Testis (tissue), 3 donors: ENCODE data around the gene TMEM207. TPM values are rescaled to one million over a fixed set of nuclear protein-coding genes. Genes with fewer than 3 reads are reported as not detected.

Source experiments
- DNase-seq: peaks from one replicate; pipeline ENCODE4 v3.0.0-alpha.2; 2019
- H3K27ac ChIP-seq, 2 donors: fragments of 200-600 bp; sonication (generic); one replicate each; pipeline ENCODE4 v1.5.1; 2019
- H3K27me3 ChIP-seq: fragments of 200-600 bp; sonication (generic); one replicate; pipeline ENCODE4 v1.5.1; 2019
- H3K36me3 ChIP-seq: fragments of 200-600 bp; sonication (generic); one replicate; pipeline ENCODE4 v1.5.1; 2017; ENCODE audit warnings: low read depth; ENCODE audit errors: missing control alignments
- H3K4me1 ChIP-seq: fragments of 200-600 bp; sonication (generic); one replicate; pipeline ENCODE4 v1.5.1; 2019
- H3K4me3 ChIP-seq, 2 donors: fragments of 200-600 bp; sonication (generic); one replicate each; pipeline ENCODE4 v1.5.1; 2017 to 2019
- H3K9me3 ChIP-seq: fragments of 200-600 bp; sonication (generic); one replicate; pipeline ENCODE4 v1.5.1; 2017
- CTCF ChIP-seq, 3 experiments: fragments of 450-650 bp in 2 of 3; fragments of 200-600 bp in 1 of 3; sonication (generic) in 1 of 3; IDR thresholded peaks; one replicate each; pipeline ENCODE4 v1.5.1; 2016 to 2019; ENCODE audit warnings: antibody characterized with exemption in 3 of 3, mild to moderate bottlenecking in 2 of 3, moderate library complexity in 1 of 3
- POLR2A ChIP-seq: fragments of 450-650 bp; IDR thresholded peaks from one replicate; pipeline ENCODE4 v1.6.1; 2017; ENCODE audit warnings: antibody characterized with exemption, mild to moderate bottlenecking, moderate library complexity
- WGBS, 2 donors: methylation state at CpG; one replicate each; pipeline ENCODE4 v1.1.5; 2018; 5-methylcytosine and 5-hydroxymethylcytosine counted together
- intact Hi-C: fragments of 100-400 bp; cut with DNase I; formaldehyde crosslinking; loops from one replicate; pipeline ENCODE4 v1.15.1; 2023; ENCODE audit warnings: low total_unique reads
- polyA plus RNA-seq: library from polyadenylated mRNA; stranded (reverse); fragments of 350-450 nt; fragmentation: Illumina TruSeq; extraction: RNeasy Lipid Tissue Mini Kit (QIAGEN cat#74804); gene quantifications from one replicate; pipeline ENCODE4 v1.2.3, GENCODE V29; 2014; ENCODE audit warnings: low read depth, low replicate concordance; ENCODE audit not compliant: insufficient read depth
- total RNA-seq, 2 donors: library from RNA; depleted of rRNA; stranded (reverse); fragments of >200 nt; gene quantifications; one replicate each; pipeline ENCODE4 v1.2.3, GENCODE V29; 2016

Gene TMEM207
- total and polyA plus RNA-seq, 3 donors from 2014 or later = 0.19 to 1.6 TPM; not detected in 1

GRCh38 chr3:190443257-190443656, 6.4 kb downstream of the TMEM207 start:
- WGBS, 2 donors = 73 to 80% methylated on average over 3 of the region's 3 CpGs
- Histone ChIP-seq H3K4me1 (no peaks in the 10 kb centered on the region), H3K4me3 (no peak overlapping the region), H3K9me3 (no peaks in the 10 kb centered on the region), H3K27ac (no peak overlapping the region), H3K27me3 (no peaks in the 10 kb centered on the region), H3K36me3 (no peaks in the 10 kb centered on the region)
- no peak for DNase-seq
- intact Hi-C loops = no loop called here
- no peak for TF ChIP-seq POLR2A
- TF ChIP-seq CTCF (IDR thresholded peaks at IDR 0.05) = no peak

- Histone ChIP-seq H3K36me3 (no peaks in the 10 kb centered on the region), H3K4me3 (no peak overlapping the region), H3K27me3 (no peaks in the 10 kb centered on the region), H3K27ac (no peak overlapping the region), H3K9me3 (no peaks in the 10 kb centered on the region), H3K4me1 (no peaks in the 10 kb centered on the region)
- 91 to 96% methylated on average over 1 of the region's 1 CpG for WGBS, 2 donors
- intact Hi-C loops = no loop called here
- DNase-seq = no peak
- TF ChIP-seq POLR2A (no peak), CTCF (IDR thresholded peaks at IDR 0.05) (no peak)
Measured at GRCh38 chr3:190442240-190442639, 7.5 kb downstream of the TMEM207 start.

GRCh38 chr3:190436331-190436730, 13.4 kb downstream of the TMEM207 start:
- H3K4me1 ChIP-seq = no peaks in the 10 kb centered on the region
- DNase-seq = no peak
- no peaks in the 10 kb centered on the region for H3K27me3 ChIP-seq
- no peak for TF ChIP-seq POLR2A
- TF ChIP-seq CTCF (IDR thresholded peaks at IDR 0.05) = no peak
- H3K9me3 ChIP-seq = no peaks in the 10 kb centered on the region
- H3K27ac ChIP-seq = no peak overlapping the region
- H3K36me3 ChIP-seq = no peaks in the 10 kb centered on the region
- no peak overlapping the region for H3K4me3 ChIP-seq
- WGBS, 2 donors = 85 to 86% methylated on average over 2 of the region's 2 CpGs
- intact Hi-C loops = no loop called here

GRCh38 chr3:190435618-190436017, 14.1 kb downstream of the TMEM207 start:
- TF ChIP-seq CTCF (IDR thresholded peaks at IDR 0.05) = no peak
- no peak for TF ChIP-seq POLR2A
- Histone ChIP-seq H3K27me3 (no peaks in the 10 kb centered on the region), H3K9me3 (no peaks in the 10 kb centered on the region), H3K4me1 (no peaks in the 10 kb centered on the region), H3K4me3 (no peak overlapping the region), H3K36me3 (no peaks in the 10 kb centered on the region), H3K27ac (no peak overlapping the region)
- no peak for DNase-seq
- WGBS, 2 donors = 68 to 85% methylated on average over 3 of the region's 3 CpGs
- intact Hi-C loops = no loop called here

- H3K4me1 ChIP-seq = no peaks in the 10 kb centered on the region
- TF ChIP-seq POLR2A = no peak
- TF ChIP-seq CTCF (IDR thresholded peaks at IDR 0.05) = no peak
- no peak overlapping the region for H3K27ac ChIP-seq
- no peak overlapping the region for H3K4me3 ChIP-seq
- intact Hi-C loops = no loop called here
- no peaks in the 10 kb centered on the region for H3K9me3 ChIP-seq
- 91 to 92% methylated on average over 4 of the region's 4 CpGs for WGBS, 2 donors
- H3K27me3 ChIP-seq = no peaks in the 10 kb centered on the region
- DNase-seq = no peak
- H3K36me3 ChIP-seq = no peaks in the 10 kb centered on the region
Measured at GRCh38 chr3:190433626-190434025, 16.1 kb downstream of the TMEM207 start.
